ENCODE results near the gene ACTC1.

ACTC1 gene

DNA sequence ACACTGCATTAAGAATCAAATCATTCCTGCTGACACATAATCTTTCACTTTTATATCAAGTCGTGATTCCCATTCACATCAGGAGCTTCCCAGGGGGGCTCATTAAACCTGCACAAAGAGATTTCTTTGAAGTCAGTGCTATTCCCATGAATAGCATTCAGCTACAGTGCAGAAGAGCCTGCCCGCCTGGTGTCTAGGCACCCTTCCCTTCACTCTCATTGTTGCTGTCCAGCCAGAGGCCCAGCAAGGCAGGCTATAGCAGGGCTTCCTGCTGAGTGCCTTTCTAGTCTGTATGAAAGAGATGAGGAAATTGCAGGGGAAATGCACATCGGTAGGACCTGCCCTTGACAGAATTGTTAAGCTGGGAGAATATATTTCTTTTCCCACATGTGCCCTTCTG lies 36.0 kb downstream of the ACTC1 start:
- DNase-seq (ENCODE audit: low read depth in 2 of 2) = no peak

DNA sequence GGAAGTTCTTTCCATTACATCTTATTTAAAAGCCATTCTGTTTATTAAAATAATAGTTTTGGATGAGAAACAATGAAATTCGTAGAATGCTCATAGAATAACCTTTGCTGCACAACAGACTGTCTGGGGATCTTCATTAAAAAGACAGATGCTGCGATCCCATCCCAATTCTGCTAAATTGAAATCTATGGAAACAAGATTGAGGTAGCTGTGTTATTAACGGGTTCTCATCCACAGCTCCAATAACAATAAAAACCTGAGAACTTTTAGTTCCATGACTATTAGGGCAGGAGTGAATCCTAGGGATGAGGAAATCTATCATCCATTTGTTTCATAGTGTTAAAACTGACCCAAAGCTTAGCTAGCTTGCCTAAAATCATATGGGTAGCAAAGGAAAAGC lies 38.1 kb downstream of the ACTC1 start:
- DNase-seq (ENCODE audit: low read depth in 2 of 2) = no peak

- DNase-seq (ENCODE audit: low read depth in 2 of 2) = no peak
These were observed 40.0 kb downstream of the ACTC1 start for GRCh38 chr15:34755419-34755773.

- no peak for DNase-seq (ENCODE audit: low read depth in 2 of 2)
These were observed 40.5 kb downstream of the ACTC1 start, which contains the start of gene GJD2 for GRCh38 chr15:34754674-34755418. TSS of gene GJD2 (minus strand) at chr15:34754998. CDS start at chr15:34754488, 510 bp downstream.

DNA sequence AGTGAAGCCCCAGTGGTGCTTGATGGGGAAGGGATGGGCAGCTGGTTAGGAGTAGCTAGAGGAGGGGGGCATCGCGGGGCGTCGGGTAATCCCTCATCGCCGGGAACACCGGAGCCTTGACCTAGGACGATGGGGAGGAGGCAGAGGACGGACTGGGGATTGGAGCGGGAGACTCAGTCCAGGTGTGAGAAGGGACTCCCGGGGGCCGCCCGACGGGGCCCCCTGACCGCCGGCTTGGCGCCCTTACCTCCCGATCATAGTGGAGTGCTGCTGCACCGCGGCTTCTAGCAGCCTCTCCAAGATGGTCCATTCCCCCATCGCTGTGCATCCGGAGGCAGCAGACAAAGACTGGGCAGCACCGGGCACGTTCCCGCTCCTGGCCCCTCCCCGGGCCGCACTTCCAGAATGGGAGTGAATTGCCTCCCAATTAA lies 41.2 kb downstream of the ACTC1 start:
- no peak for DNase-seq (ENCODE audit: low read depth in 2 of 2)

DNA sequence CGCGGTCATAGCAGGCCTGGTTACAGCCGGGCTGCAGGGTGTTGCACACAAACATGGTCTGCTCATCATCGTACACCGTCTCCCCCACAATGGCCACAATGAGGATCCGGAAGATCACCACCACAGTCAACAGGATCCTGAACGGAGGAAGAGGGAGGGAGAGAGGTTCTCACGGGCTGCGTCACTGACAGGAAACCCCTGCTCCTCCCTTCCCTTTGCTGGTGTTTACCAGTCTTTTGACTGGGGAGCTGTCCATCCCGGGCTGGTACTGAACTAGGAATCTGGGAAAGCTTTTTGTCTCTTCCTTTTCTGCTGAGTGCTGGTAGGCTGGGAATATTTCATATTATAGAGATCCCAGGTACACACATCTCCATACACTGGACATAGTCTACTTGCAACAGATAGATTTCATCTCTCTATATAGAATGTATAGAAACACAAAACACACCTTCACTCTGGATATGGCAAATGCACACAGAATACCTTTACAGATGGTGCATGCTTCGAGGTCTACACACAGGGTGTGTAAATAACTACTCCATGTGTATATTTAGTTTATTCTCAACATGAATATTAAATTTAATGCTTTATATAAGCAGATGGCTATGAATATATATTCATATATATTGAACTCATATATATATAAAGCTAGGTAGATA lies 42.0 kb downstream of the ACTC1 start:
- DNase-seq (ENCODE audit: low read depth in 2 of 2) = no peak

DNA sequence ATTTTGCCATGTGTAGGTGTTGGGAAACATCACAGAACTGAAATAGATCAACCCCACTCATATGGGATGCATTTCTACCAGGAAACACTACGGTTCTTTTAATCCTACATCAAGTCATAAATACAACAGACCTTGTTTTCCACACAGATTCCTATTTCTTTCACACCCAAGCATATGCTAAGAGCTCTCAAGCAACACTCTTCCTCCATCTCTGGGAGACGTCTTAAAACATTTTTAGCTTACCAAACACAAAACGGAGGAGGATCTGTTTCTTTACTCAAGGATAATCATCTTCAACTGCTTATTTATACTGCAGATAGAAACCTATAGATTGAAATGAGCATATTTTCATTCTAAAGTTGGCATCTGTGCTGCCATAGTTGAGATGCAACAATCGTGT lies 45.7 kb downstream of the ACTC1 start:
- DNase-seq (ENCODE audit: low read depth in 2 of 2) = no peak
